Measurements from ENCODE around the gene ZSCAN2.
A peak's percentile ranks its signal among the peaks of the same experiment; 100 is the strongest.
"Not testable (repeated sequence)": the region's sequence is repeated elsewhere in the genome, so short reads cannot be mapped to it uniquely, and the experiment has no call there.

Gene ZSCAN2

DNA sequence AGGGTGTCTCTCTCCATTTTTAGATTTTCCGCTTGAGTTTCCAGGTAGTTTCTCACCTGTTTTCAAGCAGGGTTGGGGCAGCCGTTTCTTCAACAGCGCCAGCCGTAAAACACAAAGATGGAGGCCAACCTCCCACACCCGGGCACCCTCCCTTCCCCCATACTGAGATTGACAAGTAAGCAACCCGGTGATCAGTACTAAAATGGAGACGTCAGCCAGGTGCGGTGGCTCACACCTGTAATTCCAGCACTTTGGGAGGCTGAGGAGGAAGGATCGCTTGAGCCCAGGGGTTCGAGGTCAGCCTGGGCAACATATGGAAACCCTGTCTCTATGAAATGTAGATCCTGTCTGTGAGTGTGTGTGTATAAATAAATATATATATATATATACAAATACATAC is 903 bp upstream of the ZSCAN2 start:
- no peak for DNase-seq

DNA sequence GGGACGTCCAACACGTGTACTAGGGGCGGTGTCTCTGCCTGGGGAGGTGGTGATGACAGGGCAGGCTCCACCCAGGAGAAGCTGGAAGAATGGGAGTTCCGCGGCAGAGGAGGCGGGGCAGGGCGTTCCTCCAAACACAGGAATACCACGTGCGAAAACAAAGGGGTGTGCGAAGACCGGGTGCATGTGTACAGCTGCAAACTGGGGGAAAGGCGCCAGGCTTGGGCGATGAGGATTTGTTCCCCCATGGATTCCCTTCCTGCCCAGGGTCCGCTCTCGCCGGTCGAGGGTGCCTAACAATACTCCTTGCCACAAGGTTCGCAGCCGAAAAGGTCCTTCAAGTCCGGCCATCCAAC is 500 bp upstream of the ZSCAN2 start:
- DNase-seq: peak in 2 of 4 experiments; percentile 16 to 17

DNA sequence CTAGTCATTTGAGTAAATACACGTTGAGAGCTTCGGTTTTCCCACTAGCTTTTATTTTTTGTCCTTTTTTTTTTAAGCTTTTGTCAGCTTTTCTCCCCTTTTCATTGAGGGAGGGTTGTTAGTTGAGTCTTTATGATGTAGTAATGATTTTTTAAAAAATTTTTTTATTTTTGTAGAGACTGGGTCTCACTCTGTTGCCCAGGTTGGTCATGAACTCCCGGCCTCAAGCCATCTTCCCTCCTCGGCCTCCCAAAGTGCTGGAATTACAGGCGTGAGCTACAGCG is 688 bp downstream of the ZSCAN2 start:
- DNase-seq: no peak

DNA sequence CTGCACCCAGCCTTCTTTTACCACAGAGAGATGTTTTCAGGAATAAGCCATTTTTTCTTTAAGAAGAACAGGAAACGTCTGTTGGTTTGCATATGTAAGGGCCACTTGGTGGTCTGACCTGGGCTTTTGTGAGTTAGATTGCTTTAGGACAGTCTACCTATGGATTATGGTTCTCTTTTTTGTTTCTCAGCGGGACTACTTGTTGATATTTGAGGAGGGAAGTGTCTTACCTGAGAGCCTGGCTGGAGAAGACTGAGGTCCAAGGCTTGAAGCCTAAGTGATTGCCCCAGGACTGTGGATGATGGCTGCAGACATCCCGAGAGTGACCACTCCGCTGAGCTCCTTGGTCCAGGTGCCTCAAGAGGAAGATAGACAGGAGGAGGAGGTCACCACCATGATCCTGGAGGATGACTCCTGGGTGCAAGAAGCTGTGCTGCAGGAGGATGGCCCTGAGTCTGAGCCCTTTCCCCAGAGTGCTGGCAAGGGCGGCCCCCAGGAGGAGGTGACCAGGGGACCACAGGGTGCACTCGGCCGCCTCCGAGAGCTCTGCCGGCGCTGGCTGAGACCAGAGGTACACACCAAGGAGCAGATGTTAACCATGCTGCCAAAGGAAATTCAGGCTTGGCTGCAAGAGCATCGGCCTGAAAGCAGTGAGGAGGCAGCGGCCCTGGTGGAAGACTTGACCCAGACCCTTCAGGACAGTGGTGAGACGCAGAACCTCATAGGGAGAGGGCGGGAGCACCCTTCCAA is 3.0 kb downstream of the ZSCAN2 start:
- DNase-seq: no peak

DNA sequence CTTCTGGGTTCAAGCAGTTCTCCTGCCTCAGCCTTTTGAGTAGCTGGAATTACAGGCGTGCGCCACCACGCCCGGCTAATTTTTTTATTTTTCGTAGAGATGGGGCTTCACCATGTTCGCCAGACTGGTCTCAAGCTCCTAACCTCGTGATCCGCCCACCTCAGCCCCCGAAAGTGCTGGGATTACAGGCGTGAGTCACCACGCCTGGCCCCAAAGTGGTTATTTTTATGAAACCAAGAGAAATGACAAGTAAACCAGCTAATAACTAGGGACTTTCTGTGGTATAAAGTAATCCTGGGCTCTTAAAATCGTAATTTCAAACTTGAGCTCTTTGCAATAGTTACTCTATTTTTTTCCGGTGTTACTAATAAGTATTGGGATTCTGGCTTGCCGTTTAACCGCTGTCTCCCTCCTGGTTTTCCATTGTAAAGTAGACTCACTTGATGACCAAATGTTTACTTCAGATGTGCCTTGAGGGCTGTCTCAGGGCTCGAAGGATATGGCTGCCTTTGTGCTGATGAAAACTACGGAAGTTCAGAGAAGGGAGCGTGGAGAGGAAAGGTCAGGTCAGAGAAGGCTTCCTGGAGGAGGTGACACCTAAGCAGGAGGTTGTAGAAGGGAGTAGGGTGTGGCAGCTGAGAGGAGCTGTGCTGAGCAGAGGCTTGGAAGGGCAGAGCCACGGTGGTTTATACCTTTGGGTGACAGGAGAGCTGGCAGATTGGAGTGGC is 4.2 kb downstream of the ZSCAN2 start:
- no peak for DNase-seq

DNA sequence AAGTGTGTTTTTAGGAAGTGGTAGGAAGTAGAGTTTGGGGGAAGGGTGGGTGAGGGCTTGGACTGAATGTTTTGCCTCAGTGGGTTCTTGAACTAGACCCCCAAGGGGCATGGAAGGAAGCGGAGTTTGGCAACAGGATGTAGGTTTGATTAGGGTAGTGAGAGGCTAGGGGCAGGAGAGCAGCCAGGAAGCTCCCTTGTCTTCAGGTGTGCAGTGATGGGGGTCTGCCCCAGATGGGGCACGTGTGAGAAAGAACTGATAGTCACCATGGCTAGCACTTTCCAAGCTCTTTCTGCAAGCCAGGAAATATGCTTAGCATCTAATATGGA is 4.7 kb downstream of the ZSCAN2 start:
- no peak for DNase-seq

DNA sequence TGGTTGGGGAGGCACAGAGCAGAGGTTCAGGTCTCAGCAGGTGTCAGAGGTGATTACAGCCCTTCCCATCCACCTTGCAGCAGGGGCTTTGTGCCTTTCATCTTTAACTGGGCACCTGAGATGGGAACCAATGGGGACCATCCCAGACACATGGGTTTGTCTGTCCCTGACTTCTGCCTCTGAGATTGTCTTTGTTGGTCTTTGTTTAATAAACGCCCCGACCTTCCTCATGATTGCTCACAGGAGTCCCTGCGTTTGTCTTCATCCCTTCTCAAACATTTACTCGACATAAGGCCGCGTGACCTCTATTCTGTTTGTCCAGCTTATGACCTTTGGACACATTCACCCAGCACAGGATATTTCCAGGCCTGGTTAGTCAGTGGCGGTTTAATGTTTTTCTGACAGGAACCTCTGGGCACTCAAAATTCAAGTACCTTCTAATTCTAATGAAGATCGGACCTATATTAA is 5.9 kb downstream of the ZSCAN2 start:
- no peak for DNase-seq

DNA sequence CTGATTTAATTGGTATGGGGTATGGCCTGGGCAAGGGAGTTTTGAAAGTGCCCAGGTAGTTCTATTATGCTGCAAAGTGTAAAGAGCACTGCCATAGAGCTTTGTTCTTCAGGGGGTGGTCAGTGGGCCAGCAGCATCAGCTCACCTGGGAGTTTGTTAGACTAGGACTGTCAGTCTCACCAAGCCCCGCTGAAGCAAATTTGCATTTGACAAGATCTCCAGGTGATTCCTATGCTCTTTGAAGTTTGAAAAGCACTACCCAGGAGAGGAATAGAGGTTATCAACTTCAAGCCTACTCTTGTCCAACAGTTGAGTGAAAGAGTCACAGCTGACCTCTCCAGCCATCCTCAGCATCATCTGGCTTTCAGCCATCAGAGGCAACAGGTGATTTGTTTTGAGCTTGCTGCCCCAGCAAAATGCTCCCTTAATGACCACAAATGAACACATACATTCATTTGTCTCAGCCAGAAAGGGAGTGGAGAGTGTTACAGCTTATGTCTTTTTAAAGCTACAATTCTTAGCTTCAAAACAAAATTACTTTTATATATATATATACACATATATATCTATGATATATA is 8.0 kb downstream of the ZSCAN2 start:
- no peak for DNase-seq

DNA sequence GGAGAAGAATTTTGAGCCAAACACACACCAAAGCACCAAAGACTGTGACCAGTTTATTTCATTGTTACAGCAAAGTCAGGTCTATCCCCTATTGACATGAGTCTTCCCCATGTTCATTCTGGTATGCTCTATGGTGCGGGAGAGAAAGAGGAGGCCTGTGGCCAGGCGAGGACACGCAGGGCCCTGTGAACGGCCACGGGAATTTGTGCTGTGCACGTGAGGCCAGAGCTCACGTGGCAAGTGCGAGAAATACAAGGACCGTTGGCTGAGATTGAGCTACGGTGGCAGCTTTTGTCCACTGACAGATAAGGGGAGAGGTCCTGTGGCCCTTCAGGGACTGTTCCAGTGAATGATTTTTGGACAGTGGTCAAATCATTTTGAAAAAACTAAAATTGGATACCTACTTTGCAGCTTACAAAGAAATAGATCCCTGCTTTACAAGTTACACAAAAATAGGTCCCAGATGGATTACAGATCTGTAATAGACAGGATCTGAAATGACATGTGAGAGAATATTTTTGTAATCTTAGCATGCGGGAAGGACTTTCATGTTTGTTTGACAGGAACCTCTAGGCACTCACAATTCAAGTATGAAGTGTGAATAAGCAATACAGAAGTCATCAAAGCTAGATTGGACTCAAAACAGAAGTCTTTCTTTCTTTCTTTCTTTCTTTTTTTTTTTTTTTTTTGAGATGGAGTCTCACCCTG is 9.2 kb downstream of the ZSCAN2 start:
- DNase-seq: no peak

DNA sequence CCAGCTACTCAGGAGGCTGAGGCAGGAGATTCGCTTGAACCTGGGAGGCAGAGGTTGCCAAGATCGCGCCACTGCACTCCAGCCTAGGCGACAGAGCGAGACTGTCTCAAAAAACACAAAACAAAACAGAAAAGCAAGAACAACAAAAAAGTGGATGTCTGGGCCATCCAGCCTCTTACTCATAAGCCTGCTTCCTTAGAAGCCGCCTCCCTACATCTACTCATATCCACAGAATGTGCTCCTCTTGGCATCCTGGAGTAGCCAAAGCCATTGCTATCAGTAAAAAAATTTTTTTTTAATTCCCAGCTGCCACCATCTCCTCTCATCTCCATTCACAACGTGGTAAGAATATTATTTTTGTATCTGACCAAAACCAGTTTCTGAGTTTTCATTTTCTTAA is 10.8 kb downstream of the ZSCAN2 start:
- no peak for DNase-seq

DNA sequence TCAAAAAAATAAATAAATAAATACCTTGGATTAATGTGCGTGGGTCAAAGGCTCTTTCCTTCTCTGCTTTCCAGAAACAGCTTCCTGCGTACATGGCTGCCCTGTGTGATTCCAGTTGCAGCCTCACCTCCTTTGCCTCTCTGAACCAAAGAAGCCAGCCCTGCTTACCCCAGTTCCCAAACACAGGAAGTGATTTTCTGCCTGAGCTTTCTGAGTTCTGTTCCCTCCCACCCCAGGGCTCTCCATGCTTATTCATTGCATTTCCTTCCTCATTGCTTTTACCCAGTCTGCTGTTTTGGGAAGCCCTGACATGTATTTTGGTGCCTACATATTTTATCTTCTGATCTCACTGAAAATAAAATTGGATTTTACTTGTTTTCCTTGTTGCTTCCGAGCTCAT is 15.4 kb downstream of the ZSCAN2 start:
- DNase-seq: no peak

DNA sequence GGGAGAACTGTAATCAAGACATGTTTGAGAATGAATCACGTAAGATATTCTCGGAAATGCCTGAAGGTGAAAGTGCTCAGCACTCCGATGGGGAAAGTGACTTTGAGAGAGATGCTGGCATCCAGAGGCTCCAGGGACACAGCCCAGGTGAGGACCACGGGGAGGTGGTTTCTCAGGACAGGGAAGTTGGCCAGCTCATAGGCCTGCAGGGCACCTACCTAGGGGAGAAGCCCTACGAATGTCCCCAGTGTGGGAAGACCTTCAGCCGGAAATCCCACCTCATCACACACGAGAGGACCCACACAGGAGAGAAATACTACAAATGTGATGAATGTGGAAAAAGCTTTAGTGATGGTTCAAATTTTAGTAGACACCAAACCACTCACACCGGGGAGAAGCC is 19.8 kb downstream of the ZSCAN2 start:
- no peak for DNase-seq

DNA sequence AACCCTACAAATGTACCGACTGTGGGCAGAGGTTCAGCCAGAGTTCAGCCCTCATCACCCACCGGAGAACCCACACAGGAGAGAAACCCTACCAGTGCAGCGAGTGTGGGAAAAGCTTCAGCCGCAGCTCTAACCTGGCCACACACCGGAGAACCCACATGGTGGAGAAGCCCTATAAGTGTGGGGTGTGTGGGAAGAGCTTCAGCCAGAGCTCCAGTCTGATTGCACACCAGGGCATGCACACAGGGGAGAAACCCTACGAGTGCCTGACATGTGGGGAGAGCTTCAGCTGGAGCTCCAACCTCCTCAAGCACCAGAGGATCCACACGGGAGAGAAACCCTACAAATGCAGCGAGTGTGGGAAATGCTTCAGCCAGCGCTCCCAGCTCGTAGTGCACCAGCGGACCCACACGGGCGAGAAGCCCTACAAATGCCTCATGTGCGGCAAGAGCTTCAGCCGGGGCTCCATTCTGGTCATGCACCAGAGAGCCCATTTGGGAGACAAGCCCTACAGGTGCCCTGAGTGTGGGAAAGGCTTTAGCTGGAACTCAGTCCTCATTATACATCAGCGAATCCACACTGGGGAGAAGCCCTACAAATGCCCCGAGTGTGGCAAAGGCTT is 20.7 kb downstream of the ZSCAN2 start:
- no peak for DNase-seq

DNA sequence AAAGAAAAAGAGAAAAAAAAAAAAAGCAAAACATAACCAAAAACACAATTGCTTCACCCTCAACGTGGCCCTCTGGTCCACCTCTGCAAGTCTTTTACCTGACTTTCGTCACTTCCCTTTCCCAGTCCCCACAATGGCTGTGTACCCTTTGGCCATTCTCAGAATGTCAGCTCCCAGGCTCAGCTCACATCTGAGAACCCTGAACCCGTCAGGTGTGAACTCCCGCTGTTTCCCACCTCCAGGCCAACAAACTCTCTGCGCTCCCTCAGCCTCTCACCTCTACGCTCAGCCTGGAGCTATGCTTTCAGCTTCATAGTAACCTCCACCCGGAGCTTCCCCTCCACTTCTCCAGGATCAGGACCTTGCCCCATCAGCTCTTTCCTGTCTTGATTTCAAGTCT is 23.6 kb downstream of the ZSCAN2 start:
- no peak for DNase-seq

DNA sequence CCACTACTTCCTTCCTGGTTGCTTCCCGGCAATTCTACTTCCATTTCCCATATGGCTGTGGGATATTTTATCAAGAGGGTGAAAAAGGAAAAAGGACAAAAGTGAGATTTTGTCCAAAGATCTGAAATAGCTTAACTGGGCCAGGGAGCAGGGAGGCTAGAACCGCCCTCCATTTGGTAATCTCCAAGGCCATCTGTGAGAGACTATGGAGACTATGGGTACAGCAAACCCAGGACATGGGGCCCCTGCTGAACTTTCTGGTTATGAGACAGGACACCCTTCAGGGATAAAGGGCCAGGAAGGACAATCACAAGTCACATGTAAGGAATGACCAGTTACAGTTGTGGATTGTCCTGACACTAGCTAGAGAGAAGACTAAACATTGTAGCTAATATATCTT is 24.3 kb downstream of the ZSCAN2 start:
- DNase-seq: no peak

DNA sequence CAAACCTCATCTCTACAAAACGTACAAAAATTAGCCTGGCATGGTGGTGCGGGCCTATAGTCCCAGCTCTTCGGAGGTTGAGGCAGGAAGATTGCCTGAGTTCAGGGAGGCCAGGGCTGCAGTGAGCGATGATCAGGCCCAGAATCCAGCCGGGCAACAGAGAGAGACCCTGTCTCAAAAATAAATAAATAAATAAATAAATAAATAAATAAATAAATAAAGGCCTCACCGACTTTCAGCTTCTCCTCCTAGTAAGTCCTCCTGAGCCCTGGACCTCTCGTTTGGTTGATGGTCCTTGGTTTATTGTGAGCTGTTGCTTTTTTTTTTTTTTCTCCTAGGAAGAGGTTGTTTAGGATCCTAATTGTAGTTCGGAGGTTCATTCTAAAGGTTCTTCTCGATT is 28.2 kb downstream of the ZSCAN2 start:
- no peak for DNase-seq

DNA sequence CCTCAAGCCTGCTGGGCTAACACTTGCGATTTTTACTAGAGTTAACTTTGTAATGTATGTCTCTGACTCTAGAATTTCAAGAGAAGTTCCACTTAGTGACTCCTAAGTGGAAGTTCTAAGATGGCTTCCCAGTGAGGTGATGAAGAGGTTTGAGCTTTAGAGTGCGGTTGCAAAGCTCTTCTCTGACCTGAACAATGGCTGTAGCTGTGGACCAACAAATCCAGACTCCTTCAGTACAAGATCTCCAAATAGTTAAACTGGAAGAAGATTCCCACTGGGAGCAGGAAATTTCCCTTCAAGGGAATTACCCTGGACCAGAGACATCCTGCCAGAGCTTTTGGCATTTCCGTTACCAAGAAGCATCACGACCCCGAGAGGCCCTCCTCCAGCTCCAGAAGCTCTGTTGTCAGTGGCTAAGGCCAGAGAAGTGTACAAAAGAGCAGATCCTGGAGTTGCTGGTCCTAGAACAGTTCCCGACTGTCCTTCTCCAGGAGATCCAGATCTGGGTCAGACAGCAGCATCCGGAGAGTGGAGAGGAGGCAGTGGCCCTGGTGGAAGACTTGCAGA is 31.0 kb downstream of the ZSCAN2 start:
- no peak for DNase-seq

DNA sequence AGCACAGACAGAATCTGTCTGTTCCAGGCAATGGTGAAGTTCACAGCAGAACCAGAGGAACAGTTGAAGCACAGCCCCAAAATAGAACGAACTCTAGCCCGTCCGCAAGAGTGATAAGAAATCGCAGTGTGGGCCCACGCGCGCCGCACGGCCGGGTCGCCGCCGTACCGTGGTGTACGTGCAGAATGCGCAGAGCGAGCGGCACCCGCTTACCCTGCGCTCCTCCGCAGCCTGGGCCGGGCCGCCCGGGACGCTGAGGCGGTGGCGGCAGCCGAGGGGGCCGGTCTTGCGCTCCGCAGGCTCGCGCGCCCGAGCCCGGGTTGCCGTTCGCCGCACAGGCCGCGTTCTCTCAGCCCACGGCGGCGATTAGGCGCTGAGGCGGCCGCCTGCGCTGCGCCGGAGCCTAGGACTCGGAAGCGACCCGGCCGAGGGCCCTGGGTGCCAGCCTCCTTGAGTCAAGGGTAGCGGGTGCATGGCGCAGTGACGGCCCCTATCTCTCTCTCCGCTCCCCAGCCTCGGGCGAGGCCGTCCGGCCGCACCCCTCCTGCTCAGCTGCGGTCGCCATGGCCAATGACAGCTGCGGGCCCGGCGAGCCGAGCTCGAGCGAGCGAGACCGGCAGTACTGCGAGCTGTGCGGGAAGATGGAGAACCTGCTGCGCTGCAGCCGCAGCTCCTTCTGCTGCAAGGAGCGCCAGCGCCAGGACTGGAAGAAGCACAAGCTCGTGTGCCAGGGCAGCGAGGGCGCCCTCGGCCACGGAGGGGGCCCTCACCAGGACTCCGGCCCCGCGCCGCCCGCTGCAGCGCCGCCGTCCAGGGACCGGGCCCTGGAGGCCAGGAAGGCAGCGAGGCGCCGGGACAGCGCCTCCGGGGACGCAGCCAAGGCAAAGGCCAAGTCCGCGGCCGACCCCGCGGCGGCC is 32.8 kb downstream of the ZSCAN2 start:
- DNase-seq: peak; percentile 18 to 69 (median 46)

DNA sequence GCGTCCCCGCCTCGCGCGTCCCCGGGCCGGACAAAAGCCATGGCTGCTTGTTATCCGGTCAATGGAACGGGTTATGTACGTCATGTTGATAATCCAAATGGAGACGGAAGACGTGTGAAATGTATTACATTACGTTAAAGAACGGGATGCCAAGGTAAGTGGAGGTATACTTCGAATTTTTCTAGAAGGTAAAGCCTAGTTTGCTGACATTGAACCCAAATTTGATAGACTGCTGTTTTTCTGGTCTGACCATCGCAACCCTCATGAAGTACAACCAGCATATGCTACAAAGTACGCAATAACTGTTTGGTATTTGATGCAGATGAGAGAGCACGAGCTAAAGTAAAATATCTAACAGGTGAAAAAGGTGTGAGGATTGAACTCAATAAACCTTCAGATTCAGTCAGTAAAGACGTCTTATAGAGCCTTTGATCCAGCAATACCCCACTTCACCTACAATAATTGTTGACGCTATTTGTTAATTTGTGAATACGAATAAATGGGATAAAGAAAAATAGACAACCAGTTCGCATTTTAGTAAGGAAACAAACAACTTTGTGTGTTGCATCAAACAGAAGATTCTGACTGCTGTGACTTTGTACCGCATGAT is 33.5 kb downstream of the ZSCAN2 start:
- no peak for DNase-seq

DNA sequence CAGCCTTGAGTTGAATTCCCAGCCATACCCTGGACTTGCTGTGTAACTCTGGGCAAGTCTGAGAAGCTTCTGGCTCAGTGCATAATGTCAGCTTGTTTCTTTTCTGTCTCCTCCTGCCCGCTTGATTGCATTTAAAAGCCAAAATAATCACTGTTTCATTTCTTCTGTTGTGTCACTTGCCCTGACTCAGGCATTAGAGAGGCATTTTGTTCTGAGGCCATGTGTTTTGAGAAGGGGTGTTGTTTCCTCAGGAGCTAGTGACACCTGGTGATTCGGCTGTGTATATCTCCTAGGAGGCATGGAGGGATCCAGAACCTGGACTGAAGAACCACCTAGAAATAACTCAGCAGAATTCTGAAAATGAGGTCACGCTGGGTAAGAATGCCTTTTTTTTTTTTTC is 37.3 kb downstream of the ZSCAN2 start:
- DNase-seq: no peak

DNA sequence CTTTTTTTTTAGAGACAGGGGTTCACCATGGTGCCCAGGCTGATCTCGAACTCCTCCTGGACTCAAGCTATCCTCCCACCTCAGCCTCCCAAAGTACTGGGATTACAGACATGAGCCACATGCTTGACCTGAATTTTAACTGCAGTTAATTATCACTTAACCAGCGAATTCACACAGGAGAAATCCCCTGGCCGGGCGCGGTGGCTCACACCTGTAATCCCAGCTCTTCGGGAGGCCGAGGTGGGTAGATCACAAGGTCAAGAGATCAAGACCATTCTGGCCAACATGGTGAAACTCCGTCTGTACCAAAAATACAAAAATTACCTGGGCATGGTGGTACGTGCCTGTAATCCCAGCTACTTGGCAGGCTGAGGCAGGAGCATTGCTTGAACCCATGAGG is 41.1 kb downstream of the ZSCAN2 start:
- not testable (repeated sequence) for DNase-seq

DNA sequence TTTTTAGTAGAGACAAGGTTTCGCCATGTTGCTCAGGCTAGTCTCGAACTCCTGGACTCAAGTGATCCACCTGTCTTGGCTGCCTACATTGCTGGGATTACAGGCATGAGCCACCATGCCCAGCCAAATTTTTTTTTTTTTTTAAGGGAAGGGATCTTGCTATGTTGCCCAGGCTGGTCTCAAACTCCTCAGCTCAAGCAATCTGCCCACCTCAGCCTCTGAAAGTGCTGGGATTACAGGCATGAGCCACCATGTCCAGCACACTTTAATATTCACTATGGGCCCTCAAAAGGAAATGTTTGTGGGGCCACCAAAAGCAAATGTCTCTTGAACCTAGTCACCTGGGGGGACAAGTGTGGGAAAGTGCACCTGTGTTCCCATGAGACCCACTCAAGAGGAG is 41.8 kb downstream of the ZSCAN2 start:
- not testable (repeated sequence) for DNase-seq
